ENCODE measurements around the gene MAT2A. TPM values are rescaled to one million over a fixed set of nuclear protein-coding genes. Genes with fewer than 3 reads are reported as not detected.
"Not testable (repeated sequence)": the region's sequence is repeated elsewhere in the genome, so short reads cannot be mapped to it uniquely, and the experiment has no call there.

The MAT2A gene
- total RNA-seq, 1 donor from 2014 or later: 89.1 TPM

DNA sequence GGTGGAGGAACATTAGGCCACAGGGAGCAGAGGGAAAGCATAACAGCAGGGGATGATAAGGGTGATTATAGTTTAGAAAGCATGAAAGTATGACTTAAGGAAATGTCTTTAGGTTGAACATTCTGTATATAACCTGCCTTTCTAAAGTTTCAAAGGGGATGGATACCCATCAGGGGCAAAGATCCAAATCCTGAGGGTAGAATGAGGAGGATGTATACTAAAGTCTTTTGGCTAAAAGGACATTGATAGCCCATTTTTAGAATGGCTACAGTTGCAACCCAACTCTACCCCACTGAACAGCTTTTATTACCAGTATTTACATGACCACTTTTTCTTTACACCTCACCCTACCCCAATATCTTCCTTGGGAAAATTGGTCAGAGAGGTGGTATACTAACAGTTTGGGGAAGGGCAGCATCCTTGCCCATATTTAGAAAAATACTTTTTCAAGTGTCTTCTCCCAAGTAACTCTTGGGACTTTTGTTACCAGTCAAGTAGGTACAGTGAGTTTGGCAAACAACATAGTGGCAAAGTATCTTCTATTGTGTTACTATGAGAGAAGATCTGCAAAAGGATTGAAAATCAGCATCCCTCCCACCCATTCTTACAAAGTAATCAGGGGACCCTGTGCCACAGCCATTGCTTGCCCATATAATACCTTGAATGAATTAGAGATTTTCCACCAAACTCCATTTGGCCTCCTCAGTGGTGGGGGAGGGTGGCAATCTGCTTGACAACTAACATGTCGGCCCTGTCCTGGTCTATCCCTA lies 8.3 kb downstream of the MAT2A start:
- no peak for DNase-seq (ENCODE audit: low read depth in 2 of 2)

DNA sequence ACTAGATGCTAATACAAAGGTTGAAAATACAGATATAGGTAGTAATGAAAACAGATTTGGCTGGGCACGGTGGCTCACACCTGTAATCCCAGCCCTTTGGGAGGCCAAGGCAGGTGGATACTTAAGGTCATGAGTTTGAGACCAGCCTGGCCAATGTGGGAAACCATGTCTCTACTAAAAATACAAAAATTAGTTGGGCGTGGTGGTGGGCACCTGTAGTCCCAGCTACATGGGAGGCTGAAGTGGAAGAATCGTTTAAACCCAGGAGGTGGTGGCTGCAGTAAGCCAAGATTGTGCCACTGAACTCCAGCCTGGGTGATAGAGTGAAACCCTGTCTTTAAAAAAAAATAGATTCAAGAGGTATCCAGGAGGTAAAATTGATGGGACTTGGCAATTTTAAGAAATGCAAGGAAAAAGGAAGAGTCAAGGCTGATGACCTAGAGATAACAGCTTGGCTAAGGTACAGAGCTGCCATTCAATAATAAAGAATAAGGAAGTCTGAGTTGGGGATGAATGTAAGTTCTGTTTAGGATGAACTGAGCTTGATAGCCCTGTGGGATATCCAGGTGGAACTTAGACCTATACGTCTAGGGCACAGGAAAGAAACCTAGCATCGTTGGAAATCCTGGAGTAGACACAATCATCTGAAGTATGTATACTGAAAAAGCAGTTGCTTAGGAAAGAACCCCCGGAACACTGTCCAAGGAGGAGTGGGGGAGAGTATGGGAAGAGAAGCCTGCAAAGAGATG lies 9.1 kb downstream of the MAT2A start:
- no peak for DNase-seq (ENCODE audit: low read depth in 2 of 2)

DNA sequence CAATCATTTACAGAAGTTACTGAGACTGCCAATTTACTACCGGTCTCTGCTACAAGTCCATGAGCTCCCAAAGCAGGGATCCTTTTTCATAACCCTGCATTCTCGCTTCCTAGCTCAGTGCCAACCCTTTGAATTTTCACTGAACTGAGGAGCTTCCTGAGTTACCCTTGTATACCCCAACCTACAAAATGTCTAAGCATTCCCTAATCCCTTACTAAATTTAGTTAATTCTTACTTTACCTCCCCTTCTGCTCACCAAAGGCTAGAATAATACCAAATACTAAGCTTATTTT lies 9.6 kb downstream of the MAT2A start:
- DNase-seq (ENCODE audit: low read depth in 2 of 2): no peak

DNA sequence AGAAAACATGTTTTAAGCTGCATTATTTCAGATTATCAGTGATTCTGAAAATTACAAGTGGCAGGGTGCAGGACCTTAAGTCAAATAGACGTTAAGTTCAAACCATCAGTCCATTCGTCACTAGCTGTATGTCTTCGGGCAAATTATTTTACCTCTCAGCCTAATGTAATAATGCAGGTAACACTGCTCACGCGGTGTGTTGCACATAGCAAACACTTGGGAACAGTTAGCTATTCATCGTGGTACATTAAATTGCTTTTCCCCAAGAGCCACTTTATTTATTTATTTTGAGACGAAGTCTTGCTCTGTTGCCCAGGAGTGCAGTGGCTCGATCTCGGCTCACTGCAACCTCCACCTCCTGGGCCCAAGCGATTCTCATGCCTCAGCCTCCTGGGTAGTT lies 10.1 kb downstream of the MAT2A start:
- no peak for DNase-seq (ENCODE audit: low read depth in 2 of 2)

DNA sequence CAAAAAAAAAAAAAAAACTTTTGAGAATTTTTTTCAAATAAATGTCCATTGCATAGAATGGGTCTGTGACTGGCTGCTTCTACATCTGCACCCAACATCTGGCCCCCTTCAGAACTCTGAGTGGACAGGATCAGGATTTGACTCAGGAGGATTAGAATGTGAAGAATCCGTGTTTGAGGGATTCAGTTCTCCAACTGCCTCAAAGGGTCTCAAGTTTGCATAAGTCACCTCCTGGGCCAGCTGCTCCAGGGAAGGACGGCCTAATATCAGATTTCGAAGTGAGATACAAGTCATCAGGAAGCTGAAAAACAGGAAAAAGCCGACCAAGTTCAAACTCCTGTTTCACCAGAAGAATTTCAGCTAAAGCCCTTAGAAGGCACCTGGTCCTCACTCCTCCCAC lies 10.9 kb downstream of the MAT2A start:
- peak in 1 of 2 donors; percentile 34 for DNase-seq (ENCODE audit: low read depth in 2 of 2)

DNA sequence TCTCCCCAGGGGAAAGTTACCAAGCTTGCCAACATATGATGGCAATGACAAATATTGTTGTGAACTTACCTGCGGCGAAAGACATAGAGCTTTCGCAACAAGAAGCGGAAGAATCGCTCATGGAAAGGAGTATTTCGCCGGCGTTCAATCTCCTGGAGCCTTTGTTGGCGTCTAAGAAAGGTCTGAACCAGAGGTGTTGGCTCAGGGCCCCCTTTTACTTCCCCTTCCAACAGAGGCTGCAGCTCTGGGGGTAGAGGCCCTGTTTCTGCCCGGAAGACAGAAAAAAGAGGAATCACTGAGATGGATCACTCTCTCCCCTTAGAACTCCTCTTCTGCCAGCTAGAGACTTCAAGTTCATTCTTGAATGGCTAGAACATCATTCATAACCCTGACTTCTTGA lies 11.5 kb downstream of the MAT2A start:
- no peak for DNase-seq (ENCODE audit: low read depth in 2 of 2)

DNA sequence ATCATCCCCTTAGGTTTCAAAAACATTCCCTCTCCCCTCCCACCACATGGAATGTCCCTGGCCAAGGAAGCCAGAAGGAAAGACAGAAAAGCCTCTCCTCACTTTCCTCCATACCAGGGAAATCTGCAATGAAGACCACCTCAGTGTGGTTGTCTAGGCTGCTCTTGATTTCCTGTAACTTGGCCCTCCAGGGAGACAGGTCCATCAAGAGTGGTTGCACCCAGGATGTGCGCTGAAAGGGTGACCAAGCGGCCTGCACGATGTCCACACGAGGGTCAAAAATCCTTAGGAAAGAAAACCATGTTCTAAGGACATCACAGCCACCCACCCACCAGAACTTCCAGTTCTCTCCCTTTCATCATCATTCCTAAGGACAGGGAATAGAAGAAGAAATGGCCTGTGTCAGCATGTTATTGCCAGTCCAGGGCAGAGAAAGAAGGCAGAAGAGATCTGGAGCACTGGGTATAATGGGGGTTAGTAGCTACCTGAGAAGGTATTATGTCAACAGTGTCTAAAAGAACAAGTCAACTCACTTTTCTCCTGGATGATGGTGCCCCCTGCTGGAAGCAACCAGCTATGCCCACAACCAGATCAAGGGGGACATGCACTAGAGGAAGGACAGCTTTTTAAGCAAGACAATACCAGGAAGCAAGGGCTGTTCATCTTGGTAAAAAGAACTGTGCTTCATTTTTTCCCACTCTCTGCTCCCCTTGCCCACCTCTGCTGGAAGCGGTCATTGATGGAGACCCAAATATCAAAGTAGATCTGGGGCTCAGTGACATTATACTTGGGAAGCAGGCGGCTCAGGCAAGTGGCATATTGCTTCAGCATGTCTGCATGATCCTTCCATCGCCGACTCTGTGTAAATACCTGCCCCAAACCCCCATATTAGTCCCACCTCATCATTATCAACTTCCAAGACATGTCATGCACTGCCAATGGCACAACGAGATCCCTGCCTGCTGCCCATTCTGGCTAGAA lies 13.0 kb downstream of the MAT2A start:
- peak; percentile 65 to 80 for DNase-seq (ENCODE audit: low read depth in 2 of 2)

DNA sequence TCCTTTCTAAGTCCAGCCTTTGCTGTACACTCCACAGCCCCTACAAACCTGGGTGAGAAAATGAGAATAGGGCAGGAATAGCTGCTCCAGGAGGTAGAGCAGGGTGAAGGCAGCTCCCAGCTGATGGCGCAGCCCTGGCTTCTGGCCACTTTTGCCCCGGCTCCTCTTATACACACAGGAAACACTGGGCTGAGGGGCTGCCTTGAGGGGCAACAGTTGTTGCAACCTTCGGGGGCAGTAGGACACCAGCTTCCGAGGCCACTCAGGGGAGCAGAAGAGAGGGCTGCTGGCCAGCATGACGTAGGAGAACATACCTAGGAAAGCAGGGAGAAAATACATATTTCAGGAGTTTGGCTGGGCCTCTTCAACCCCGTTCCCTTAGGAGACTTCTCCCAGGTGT lies 14.2 kb downstream of the MAT2A start:
- DNase-seq (ENCODE audit: low read depth in 2 of 2): no peak

DNA sequence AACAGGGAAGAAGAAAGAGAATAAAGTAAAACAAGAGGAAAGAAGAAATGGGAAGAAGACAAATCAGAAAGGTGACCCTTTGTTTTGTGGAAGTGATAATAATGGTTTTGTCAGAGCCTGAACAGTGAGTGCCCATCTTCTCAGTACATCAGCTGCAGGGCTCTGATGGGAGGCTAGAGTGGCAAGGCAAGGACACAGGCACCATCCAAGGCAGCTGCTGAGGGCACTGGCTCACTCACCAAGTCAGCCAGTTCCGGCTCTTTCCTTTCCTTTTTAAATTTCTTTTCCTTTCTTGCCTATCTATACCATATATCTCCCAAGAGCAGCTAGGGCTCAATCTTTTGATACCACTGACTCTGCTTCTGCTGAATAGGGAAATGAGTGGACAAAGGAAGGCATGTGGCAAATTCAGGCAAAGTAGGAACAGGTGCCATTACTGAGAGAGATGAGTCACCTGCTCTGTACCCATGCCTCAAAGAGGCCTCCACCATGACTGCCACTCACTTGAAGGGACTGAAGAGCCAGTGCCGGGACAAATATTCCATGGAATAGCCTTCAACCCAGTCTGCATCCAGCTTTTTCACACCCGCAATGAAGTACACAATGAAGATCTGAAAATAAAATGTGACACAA lies 16.1 kb downstream of the MAT2A start:
- no peak for DNase-seq (ENCODE audit: low read depth in 2 of 2)

DNA sequence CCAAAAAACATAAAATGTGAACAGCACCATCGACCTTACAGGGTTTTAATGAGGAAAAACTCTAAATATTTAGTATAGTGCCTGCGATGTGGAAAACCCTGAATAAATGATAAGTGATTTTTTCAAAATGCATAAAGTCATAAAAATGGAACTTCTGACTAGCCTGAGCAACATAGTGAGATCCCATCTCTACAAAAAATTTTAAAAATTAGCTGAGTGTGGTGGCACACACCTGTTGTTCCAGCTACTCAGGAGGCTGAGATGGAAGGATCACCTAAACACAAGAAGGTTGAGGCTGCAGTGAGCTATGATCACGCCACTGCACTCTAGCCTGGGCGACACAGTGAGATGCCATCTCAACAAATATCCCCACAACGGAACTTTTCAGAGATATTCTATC lies 18.2 kb downstream of the MAT2A start:
- DNase-seq (ENCODE audit: low read depth in 2 of 2): no peak

DNA sequence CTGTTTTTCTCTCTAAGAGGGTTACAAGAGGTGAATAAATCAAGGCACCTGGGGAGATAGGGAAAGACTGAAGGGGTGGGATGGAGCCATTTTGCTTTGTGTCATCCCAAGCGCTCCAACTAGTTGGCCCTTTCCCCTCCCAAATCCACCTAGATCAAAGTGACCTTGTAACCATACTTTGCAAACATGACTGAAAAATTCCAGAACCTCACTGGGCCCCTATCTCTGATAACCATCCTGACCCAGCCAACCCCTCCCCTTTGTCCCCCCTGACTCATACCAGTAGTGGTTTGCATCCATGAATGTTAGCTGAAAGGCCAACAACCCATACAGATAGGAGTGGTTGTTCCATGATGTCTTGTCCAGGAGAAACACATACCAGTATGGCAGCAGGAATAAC lies 19.2 kb downstream of the MAT2A start:
- DNase-seq (ENCODE audit: low read depth in 2 of 2): no peak

DNA sequence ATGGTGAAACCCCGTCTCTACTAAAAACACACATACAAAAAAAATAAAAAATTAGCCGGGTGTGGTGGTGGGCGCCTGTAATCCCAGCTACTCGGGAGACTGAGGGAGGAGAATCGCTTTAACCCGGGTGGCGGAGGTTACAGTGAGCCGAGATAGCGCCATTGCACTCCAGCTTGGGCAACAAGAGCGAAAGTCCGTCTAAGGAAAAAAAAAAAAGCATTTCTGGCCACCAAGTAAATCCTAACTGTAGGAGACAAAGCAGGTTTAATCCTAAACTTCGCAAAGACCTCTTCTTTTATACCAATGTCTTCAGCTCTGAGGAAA lies 21.4 kb downstream of the MAT2A start:
- not testable (repeated sequence) for DNase-seq (ENCODE audit: low read depth in 2 of 2)

DNA sequence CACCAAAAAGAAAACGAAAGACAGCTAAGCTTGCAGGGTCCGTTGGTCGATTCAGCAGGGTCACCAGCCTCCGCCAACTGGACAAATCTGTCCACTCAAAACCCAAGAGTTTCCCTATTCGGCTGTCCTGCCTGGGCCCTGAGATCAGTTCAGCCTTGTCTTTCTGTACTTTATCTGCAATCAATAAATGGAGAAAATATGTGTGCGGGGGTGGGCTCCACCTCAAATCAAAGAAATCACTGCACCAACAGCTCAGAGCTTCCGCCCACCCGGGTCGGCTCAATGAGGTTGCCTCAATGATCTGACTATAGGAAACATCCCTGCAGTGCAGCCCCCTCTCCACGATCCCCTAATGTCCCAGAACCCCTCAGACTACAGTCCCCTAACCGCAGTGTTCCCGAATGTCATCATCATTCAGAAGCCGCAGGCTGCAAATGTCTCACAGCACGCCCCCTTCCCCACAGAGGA lies 21.9 kb downstream of the MAT2A start:
- DNase-seq (ENCODE audit: low read depth in 2 of 2): no peak

DNA sequence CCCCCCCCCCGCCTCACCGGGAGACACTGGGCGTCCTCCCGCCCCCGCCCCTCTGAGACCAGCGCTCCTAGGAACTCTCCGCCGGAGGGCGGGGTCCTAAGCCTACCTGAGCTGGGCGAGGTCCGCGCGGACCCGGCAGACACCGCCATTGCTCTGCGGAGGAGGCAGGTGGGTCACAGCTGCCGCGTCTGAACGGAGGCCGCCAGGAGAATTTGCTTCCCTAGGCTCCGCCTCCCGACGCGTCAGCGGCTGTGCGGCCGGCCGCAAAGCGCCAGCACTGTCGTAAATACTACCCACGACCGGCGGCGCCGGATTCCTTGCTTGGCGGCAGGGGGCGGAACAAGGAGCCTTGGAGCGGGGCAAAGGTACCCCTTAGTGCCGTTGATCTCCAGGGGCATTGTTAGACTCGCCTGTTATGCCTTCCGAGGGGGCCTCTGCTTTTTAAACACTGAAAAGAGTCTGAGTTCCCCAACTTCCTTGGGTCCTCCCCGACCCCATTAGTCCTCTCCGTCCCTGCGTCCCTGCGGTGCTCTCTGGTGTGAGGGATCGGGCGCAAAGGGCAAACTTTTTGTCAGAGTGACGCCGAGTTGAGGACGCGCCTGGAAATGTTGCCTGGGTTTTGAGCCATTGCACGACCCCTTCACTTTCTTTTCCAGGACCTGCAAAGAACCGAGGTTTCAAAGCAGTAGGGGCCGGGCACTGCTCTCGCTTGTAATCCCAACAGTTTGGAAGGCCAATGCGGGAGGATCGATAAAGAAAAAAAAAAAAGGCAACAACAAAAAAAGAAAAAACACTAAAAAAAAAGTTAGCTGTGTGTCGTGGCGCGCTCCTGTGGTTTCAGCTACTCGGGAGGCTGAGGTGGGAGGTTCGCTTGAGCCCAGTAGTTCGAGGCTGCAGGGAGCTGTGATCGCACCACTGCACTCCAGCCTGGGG lies 22.6 kb downstream of the MAT2A start, which contains the start of gene GGCX:
Gene GGCX, minus strand, starts transcription at position 214 of the 933 bp plus-strand sequence. Its CDS starts 65 bp downstream, at position 149.
- DNase-seq (ENCODE audit: low read depth in 2 of 2): peak; percentile 85 to 95

DNA sequence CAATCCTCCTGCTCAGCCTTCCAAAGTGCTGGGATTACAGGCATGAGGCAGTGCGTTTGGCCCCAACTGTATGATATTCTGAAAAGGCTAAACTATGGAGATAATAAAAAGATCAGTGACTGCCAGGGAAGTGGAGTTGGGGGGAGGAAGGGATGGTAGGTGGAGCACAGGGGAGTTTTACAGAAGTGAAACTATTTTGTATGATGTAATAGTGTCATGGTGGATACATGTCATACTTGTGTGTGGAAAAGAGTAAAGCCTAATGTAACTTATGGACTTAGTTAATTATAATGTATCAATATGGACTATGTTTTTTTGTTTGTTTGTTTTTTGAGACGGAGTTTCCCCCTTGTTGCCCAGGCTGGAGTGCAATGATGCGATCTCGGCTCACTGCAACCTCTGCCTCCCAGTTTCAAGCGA lies 25.2 kb downstream of the MAT2A start:
- no peak for DNase-seq (ENCODE audit: low read depth in 2 of 2)

DNA sequence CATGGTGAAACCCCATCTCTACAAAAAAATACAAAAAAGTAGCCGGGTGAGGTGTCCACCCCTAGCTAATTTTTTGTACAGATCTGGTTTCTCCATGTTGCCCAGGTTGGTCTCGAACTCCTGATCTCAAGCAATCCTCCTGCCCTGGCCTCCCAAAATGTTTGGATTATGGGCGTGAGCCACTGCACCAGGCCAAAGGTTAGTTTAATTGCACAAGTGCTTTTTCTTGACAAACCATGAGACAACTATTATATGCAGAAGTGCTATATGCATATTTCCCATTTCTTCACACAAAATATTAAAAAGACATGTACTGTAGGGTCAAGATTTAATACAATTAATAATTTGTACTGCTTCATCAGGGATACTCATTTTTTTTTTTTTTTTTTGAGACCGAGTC lies 27.3 kb downstream of the MAT2A start:
- no peak for DNase-seq (ENCODE audit: low read depth in 2 of 2)

DNA sequence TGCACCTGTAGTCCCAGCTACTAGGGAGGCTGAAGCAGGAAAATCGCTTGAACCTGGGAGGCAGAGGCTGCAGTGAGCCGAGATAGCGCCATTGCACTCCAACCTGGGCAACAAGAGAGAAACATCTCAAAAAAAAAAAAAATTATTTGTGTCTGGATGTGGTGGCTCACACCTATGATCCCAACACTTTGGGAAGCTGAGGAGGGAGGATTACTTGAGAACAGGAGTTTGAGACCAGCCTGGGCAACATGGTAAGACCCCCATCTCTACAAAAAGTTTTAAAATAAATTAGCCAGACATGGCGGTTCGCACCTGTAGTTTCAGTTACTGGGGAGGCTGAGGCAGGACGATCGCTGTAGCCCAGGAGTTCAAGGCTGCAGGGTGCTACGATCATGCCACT lies 36.8 kb downstream of the MAT2A start:
- no peak for DNase-seq (ENCODE audit: low read depth in 2 of 2)

DNA sequence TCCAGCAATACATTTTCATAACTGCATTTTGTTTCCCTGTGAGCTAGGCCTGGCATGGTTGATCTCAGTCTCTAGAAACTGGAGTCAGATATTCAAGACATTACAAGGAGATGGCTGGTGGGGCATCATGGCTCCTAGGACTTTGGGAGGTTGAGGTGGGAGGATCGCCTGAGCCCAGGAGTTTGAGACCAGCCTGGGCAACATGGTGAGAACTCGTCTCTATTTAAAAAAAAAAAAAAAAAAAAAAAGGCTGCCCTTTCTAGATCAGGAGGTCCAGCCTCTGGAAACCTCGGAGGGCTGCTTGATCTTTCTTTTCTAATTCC lies 38.1 kb downstream of the MAT2A start:
- DNase-seq (ENCODE audit: low read depth in 2 of 2): no peak

DNA sequence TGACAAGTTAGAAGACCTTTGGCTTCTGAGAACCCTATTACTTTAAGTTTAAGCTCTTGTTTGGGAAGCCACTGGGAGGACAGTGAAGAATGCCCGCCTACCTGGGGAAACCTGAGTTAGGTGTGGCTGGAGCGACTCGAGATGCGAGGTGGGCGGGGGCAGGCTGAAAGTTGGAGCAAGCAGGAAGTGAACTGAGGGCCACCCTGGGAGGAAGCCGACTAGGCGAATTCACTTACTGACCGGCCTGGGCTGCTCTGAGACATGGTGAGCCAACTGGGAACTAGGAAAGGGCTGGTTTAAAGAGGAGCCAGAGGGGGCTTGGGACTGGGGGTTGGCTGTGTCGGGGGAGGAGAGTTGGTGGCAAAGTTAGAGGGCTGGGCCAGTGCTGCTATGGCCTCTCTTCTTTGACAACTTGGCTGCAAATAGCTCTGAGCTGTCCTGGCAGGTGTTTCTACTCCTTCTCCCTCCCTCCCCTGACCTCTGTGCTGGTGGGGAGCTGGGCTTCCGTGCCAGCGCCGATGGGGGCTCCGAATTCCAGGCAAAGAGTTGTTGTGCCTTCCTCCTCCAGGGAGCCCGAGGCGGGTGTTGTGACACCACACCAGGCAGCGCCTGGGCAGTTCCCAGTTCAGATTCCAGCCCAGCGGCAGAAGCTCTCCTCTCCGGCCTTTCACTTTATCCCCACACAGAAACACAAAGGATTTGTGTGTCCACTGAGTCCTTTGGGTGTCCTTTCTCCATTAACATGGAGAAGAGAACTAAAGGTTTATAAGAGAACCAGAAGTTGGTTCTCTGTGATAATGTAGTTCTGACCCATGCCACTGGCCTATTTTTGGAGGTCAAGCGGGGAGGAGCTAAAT lies 38.6 kb downstream of the MAT2A start, which contains the start of gene VAMP8:
Gene VAMP8, plus strand, starts transcription at position 201 of the 857 bp plus-strand sequence. Its CDS starts 61 bp downstream, at position 262.
- no peak for DNase-seq (ENCODE audit: low read depth in 2 of 2)

Data from dermis microvascular lymphatic vessel endothelial cell (primary cell).